ENCODE results near the gene UPF2.
"Not testable (repeated sequence)": the region's sequence is repeated elsewhere in the genome, so short reads cannot be mapped to it uniquely, and the experiment has no call there.

Gene UPF2

GRCh38 chr10:12036073-12036655 is 6.4 kb downstream of the UPF2 start:
- DNase-seq (ENCODE audit: low read depth, low spot score): no peak

GRCh38 chr10:12031404-12031803 is 11.2 kb downstream of the UPF2 start:
- DNase-seq (ENCODE audit: low read depth, low spot score): no peak

- no peak for DNase-seq (ENCODE audit: low read depth, low spot score)
Measured at GRCh38 chr10:12027539-12027938, 15.1 kb downstream of the UPF2 start.

GRCh38 chr10:12025591-12025990 is 17.0 kb downstream of the UPF2 start:
- no peak for DNase-seq (ENCODE audit: low read depth, low spot score)

- DNase-seq (ENCODE audit: low read depth, low spot score): no peak
Measured at GRCh38 chr10:12022580-12023257, 19.9 kb downstream of the UPF2 start.

GRCh38 chr10:12020574-12020973 is 22.0 kb downstream of the UPF2 start:
- no peak for DNase-seq (ENCODE audit: low read depth, low spot score)

GRCh38 chr10:12019283-12019971 is 23.2 kb downstream of the UPF2 start:
- DNase-seq (ENCODE audit: low read depth, low spot score): no peak

GRCh38 chr10:12018438-12019282 is 23.9 kb downstream of the UPF2 start:
- DNase-seq (ENCODE audit: low read depth, low spot score): no peak

- DNase-seq (ENCODE audit: low read depth, low spot score): no peak
Measured at GRCh38 chr10:12013926-12014325, 28.7 kb downstream of the UPF2 start.

- DNase-seq (ENCODE audit: low read depth, low spot score): not testable (repeated sequence)
Measured at GRCh38 chr10:12013391-12013790, 29.2 kb downstream of the UPF2 start.

- no peak for DNase-seq (ENCODE audit: low read depth, low spot score)
Measured at GRCh38 chr10:12010353-12010752, 32.3 kb downstream of the UPF2 start.

GRCh38 chr10:12008842-12009241 is 33.8 kb downstream of the UPF2 start:
- not testable (repeated sequence) for DNase-seq (ENCODE audit: low read depth, low spot score)

- no peak for DNase-seq (ENCODE audit: low read depth, low spot score)
Measured at GRCh38 chr10:12006671-12007070, 35.9 kb downstream of the UPF2 start.

GRCh38 chr10:11993834-11994468 is 48.7 kb downstream of the UPF2 start:
- DNase-seq (ENCODE audit: low read depth, low spot score): no peak

GRCh38 chr10:11988924-11989323 is 53.7 kb downstream of the UPF2 start:
- no peak for DNase-seq (ENCODE audit: low read depth, low spot score)

GRCh38 chr10:11986593-11987216 is 55.9 kb downstream of the UPF2 start:
- peak; percentile 42 for DNase-seq (ENCODE audit: low read depth, low spot score)

GRCh38 chr10:11982253-11982652 is 60.4 kb downstream of the UPF2 start:
- no peak for DNase-seq (ENCODE audit: low read depth, low spot score)

- DNase-seq (ENCODE audit: low read depth, low spot score): no peak
Measured at GRCh38 chr10:11975795-11976194, 66.8 kb downstream of the UPF2 start.

- not testable (repeated sequence) for DNase-seq (ENCODE audit: low read depth, low spot score)
Measured at GRCh38 chr10:11972523-11972922, 70.1 kb downstream of the UPF2 start.

GRCh38 chr10:11962176-11962575 is 80.4 kb downstream of the UPF2 start:
- DNase-seq (ENCODE audit: low read depth, low spot score): no peak

- no peak for DNase-seq (ENCODE audit: low read depth, low spot score)
Measured at GRCh38 chr10:11961771-11962170, 80.8 kb downstream of the UPF2 start.
